ENCODE measurements around the gene TMEM176A.

TMEM176A gene

GRCh38 chr7:150820148-150820547 is 19.6 kb downstream of the TMEM176A start:
- DNase-seq (ENCODE audit: low read depth): no peak

- DNase-seq (ENCODE audit: low read depth): no peak
Observed at GRCh38 chr7:150820578-150821198, 20.1 kb downstream of the TMEM176A start.

- DNase-seq (ENCODE audit: low read depth): no peak
Observed at GRCh38 chr7:150823043-150823442, 22.5 kb downstream of the TMEM176A start.

GRCh38 chr7:150823484-150824126 is 23.0 kb downstream of the TMEM176A start:
- DNase-seq (ENCODE audit: low read depth): no peak

- DNase-seq (ENCODE audit: low read depth): no peak
Observed at GRCh38 chr7:150824379-150825177, 24.0 kb downstream of the TMEM176A start.

- no peak for DNase-seq (ENCODE audit: low read depth)
Observed at GRCh38 chr7:150826061-150826849, 25.7 kb downstream of the TMEM176A start.

GRCh38 chr7:150828384-150828783 is 27.8 kb downstream of the TMEM176A start:
- DNase-seq (ENCODE audit: low read depth): no peak

- no peak for DNase-seq (ENCODE audit: low read depth)
Observed at GRCh38 chr7:150829426-150829825, 28.9 kb downstream of the TMEM176A start.

GRCh38 chr7:150830937-150831336 is 30.4 kb downstream of the TMEM176A start:
- DNase-seq (ENCODE audit: low read depth): no peak

- no peak for DNase-seq (ENCODE audit: low read depth)
Observed at GRCh38 chr7:150831851-150832250, 31.3 kb downstream of the TMEM176A start.

GRCh38 chr7:150835019-150835418 is 34.5 kb downstream of the TMEM176A start:
- no peak for DNase-seq (ENCODE audit: low read depth)

- DNase-seq (ENCODE audit: low read depth): no peak
Observed at GRCh38 chr7:150835702-150836280, 35.2 kb downstream of the TMEM176A start.

GRCh38 chr7:150838965-150839650 is 38.5 kb downstream of the TMEM176A start:
- no peak for DNase-seq (ENCODE audit: low read depth)

- DNase-seq (ENCODE audit: low read depth): no peak
Observed at GRCh38 chr7:150842018-150842417, 41.4 kb downstream of the TMEM176A start.

GRCh38 chr7:150842716-150843115 is 42.1 kb downstream of the TMEM176A start:
- no peak for DNase-seq (ENCODE audit: low read depth)

GRCh38 chr7:150845421-150845861 is 44.9 kb downstream of the TMEM176A start:
- DNase-seq (ENCODE audit: low read depth): no peak

GRCh38 chr7:150846291-150847115 is 45.9 kb downstream of the TMEM176A start:
- no peak for DNase-seq (ENCODE audit: low read depth)

- no peak for DNase-seq (ENCODE audit: low read depth)
Observed at GRCh38 chr7:150847536-150847935, 47.0 kb downstream of the TMEM176A start.

GRCh38 chr7:150848111-150848510 is 47.5 kb downstream of the TMEM176A start:
- DNase-seq (ENCODE audit: low read depth): no peak

GRCh38 chr7:150848561-150849115 is 48.1 kb downstream of the TMEM176A start:
- DNase-seq (ENCODE audit: low read depth): no peak
